GM19397 (cell line): ENCODE data around the gene NR3C2.

Experiments used
- ATAC-seq: cut with Tn5 transposase; IDR thresholded peaks from one replicate; pipeline ENCODE4 v1.9.1; 2021; ENCODE audit warnings: mild to moderate bottlenecking, moderate library complexity; ENCODE audit not compliant: unreplicated experiment

The NR3C2 gene

DNA sequence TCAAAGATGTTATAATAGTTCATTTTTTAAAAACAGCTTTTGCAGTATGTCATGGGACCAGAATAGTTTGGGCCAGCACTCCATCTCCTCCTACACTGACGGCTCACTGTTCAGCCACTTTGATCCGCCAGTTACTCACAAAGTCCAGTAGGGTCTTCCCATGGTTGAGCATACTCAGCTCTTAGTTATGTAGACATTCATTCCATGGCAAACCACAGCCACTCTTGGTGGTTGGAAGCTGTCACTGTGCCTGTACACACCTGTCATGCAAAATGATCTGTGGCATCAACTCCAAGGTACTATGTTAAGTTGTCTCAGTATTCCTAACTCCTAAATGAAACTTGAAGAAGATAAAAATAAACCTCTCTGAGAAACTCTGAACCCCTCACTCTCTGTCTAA is 127.2 kb downstream of the NR3C2 start:
- ATAC-seq: no peak

DNA sequence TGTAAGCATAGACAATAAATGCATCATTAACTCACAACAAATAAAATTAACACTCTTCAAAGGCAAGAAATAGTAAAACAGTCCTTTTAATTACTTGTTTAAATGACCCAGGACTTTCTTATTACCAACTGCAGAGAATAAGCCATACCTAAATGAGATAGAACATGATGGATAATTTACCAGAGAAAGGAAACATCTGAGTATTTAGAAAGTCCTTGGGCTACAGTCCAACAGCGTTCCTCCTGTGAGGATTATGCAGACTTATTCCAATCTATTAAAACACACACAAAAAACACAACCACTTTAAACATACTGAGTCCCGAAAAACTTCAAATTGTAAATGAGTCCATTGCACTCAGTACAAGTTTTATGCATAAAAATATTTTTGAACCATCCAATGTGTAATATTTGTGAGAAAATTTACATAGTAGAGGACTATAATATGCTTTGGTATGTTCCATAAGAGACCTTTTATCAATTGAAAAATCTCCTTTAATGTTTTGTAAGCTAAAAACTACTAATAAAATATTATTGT is 129.2 kb downstream of the NR3C2 start:
- ATAC-seq: no peak

DNA sequence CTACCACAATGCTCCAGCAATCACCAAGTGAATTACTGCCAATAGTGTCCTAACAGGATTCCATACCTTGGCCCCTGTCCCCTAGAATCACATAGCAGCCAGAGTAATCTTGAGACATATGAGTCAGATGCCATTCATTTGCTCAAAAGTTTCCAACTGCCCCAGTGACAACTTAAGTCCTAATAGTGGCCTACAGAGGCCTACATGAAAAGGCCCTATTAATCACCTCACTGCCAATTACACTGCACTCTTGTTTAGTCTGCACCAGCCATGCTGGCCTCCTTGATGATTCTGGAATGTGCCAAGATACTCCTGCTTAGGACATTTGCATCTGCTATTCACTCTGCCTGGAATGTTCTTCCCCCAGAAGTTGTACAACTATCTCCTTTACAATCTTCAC is 130.7 kb downstream of the NR3C2 start:
- no peak for ATAC-seq

DNA sequence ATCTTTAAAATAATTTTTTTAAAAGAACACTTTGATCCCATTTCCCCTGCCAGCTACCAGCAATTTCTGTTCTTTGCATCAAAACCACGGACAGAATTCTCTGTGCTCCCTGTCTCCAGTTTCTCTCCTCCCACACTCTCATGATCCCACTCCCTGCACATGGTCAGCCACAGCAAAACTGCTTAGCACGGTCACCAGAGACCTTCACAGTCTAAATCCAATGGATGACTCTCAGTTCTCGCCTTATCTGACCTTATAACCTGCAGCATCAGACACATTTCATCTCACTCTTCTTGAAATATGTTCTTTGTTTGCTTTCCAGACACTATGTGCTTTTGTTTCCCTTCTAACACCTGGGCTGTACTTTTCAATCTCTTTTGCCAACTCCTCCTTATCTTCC is 131.5 kb downstream of the NR3C2 start:
- no peak for ATAC-seq

DNA sequence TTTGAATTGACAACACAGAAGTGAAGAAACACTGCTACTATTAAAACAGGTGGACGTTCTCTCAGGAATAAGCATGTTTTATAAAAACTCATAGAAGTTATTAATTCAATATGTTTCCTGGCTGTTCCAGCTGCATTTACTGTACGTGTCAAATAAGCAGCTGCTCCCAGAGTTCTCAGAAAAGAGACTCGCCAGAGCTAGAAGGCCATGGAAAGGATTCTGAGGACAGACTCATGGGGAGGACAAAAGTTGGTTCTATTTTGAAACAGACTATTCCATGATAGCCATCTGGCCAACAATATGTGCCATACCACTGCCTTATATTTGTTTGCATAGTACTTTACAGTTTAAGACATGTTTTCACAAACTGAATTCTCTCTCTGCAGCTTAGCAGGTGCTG is 136.5 kb downstream of the NR3C2 start:
- ATAC-seq: no peak

DNA sequence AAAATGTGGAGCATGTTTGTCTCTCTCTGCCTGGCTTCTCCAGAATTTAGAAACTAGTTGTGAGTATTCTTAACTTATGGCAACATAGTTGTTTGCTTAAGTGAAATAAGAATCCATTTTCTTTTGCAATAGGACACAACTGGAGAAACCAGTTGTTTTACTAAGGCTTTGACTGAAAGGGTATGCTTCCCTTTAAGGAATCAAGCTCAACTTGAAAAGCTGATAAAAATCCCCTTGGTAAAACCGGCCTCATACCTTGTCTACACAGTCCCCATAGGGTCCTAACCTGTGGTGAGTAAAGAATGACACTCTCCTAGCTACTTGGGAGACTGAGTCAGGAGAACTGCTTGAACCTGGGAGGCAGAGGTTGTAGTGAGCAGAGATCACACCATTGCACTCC is 139.8 kb downstream of the NR3C2 start:
- no peak for ATAC-seq

DNA sequence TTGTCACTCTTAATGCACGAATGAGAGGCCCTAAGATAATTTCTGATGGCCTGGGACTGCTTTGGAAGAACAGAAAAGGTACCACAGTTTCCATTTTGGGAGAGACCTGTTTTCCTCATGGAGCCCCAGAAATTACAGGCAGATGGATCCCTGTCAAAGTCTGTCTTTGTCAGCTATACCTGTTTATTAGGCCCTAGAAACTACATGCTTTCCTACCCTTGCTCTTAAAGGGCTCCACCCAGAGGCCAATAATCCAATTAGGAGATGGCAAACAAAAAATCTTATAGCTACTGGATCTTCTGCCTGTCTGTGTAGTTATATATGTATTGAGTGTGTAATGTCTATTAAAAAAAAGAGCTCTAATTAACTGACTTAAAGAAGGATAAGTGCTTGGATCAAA is 141.3 kb downstream of the NR3C2 start:
- no peak for ATAC-seq

DNA sequence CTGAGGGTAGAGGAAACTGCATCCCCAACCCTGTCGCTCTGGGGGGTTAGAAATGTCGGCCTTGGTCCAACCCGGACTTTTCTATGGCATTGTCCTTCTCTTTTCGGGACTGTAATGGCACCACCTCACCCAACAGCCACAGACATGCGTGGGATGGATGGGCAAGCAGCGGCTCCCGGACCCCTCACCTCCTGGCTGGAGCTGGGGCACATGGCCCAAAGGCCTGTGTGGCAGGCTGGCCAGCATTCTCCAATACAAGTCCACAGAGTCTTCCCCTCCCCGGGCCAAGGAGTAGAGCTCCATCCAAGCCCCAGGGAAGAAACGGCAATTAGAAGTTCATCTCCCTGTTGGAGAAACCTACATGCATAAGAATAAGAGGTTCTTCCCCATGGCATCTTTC is 142.9 kb downstream of the NR3C2 start:
- no peak for ATAC-seq

DNA sequence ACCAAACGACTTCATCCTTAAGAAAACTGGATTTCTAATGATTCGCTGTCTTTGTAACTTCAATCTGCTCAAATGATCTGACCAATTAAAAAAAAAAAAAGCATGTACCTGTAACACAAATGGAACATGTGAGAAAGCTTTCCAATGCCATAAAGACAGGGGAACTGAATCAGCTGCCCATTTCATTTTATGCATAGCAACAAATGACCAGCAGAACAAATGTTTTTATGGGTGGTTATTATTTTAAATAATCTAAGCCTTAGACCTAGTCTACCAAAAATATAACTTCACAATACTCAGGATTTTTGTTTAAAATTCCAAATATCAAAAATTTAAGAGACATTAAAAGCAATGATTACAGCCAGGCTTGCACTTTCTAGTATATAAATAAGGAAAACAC is 145.7 kb downstream of the NR3C2 start:
- no peak for ATAC-seq

DNA sequence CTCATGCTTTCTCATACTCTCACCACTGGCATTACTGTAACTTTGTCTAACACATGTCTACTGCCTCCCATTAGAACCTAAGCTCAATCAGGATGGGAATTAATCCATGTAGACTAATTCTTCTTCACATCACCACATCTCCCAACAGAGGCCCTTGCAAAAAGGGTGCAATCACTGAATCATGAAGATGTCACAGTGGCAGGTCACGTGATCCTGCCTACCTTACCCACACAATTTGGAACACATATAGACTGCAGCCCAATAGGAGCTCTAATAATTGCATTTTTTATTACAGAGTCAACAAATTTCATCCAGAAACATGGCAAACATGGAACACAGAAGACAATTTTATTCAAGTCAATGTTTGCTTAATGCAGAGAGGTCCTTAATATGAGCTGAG is 146.6 kb downstream of the NR3C2 start:
- no peak for ATAC-seq

DNA sequence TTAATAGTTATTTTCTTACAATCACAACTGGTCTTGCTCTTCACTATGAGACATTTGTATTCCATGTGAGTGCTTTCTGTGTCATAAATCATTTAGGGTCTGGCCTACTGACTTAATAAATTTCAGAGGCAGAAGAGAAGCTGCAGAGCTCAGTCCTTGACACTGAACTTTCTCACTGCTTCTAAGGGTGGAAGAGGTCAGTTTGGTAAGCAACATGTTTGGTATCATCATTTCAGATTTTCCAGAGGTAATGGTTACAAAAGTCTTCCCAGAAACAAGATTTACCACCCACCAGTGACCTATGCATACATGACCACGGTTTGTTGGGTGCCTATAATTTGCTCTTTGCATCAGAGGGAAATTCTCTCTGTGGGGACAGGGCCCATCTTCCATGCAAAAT is 148.6 kb downstream of the NR3C2 start:
- no peak for ATAC-seq

DNA sequence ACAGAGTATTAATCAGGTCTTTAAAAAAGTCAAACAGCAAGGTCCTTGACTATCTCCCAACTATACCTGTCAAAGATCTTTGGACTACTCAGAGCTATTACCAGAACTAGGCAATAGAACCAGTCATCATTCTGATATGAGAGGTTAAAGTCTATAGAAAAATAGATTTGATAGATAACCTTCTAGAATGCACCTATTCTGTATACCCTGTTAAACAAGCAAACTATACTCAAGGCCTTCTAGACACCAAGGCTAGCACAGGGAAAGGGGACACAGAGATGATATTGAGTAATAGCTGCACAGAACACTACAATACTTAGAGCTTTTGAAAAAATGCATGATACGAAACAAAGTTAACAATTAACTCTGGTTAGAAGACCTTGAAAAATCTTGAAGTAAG is 149.5 kb downstream of the NR3C2 start:
- no peak for ATAC-seq

DNA sequence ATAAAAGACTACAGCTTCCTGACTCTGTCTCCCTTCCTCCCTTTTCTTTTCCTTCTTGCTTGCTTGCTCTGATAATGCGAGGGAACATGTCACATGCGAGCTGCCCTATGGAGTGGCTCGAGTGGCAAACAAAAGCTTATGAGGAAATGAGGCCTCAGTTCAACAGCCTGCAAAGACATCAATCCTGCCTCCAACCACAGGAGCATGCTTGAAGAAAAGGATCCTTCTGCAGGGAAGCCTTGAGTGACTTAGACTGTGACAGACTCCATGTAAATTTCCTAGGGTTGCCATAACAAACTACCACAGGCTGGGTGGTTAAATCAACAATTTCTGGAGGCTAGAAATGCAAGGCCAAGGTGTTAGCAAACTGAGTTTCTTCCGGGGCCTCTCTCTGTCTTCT is 152.5 kb downstream of the NR3C2 start:
- ATAC-seq: no peak

DNA sequence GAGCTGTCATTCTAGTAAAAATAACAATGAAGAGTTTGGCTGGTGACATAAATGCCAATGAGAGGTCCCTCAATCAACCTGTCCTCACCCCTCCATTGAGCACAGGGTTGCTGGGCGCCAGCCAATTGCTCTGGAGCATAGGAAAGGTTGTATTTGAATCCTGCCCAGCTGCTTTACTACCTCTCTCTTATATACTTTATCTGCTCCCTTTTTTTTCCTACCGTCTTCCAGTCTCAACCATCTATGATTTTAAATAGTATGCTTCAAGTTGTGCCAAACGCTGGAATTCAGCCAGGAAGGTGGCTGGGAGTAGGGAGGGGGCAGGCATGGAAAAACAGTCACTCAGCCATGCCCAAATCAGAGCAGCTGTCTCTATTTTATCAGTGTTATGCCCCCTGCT is 153.8 kb downstream of the NR3C2 start:
- no peak for ATAC-seq

DNA sequence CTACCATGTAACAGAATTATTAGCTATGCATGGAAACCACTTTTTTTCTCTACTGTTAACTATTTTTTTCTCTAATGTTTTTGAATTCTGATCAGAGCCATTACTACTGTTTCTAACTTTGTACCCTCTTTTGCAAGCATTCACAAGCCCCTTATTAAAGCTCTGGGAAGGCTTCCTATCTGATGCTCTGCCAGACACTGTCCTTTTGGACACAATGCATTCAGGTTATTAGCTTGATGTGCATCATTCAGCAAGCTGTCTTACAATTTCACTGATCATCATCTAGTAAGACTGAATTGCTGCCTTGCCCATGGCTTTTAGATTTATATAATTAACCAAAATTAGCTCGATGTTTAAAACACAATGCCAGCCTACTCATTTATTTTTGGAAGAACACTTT is 155.1 kb downstream of the NR3C2 start:
- no peak for ATAC-seq

DNA sequence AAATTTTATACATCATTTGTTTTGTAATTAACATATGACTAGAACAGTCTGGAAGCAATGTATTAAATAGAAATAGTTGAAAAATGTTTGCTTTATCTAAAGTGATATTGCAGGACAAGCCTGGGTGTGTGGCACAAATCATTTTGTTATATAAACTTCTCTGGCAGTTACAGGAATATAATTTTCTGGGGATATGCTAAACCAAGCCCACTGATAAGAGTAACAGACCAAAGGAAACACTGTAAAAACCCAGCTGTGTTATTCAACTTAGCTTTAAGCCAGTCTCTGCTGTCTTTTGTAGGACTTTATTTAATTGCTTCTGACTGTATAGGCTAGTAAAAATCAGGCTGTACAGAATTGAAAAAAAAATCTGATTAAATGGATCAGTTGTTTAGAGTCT is 156.2 kb downstream of the NR3C2 start:
- no peak for ATAC-seq

DNA sequence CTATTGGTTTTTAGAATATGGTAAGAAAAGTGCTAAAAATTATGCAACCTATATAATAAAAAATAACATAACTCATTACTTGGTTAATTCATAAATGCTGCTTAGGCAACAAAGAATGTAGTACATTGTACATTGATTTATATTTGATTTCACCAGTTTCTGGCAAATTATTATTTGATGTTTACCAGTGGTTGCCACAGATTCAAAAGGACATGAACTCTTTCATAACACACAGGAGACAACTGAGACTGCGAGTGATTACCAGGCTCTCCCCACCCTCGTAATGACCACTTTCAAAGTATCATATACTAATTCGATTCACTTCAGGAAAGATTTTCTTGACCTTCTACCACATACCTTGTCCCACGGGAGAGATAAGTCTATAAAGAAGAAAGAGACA is 158.5 kb downstream of the NR3C2 start:
- ATAC-seq: no peak

DNA sequence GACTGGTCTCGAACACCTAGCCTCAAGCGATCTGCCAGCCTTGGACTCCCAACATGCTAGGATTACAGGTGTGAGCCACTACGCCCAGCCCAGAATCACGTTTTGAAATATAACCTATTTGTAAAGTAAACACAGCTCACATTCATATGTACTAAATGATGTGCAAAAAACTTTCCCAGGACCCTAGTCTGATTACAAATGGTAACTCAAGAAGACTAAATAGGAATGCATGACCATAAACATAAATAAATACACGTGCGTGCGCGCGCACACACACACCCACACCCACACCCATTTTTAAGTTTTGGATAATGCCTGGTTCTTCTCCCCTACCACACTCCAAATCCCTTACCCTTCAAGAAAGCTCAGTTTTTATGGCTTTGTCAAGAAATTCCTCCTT is 163.9 kb downstream of the NR3C2 start:
- ATAC-seq: no peak

DNA sequence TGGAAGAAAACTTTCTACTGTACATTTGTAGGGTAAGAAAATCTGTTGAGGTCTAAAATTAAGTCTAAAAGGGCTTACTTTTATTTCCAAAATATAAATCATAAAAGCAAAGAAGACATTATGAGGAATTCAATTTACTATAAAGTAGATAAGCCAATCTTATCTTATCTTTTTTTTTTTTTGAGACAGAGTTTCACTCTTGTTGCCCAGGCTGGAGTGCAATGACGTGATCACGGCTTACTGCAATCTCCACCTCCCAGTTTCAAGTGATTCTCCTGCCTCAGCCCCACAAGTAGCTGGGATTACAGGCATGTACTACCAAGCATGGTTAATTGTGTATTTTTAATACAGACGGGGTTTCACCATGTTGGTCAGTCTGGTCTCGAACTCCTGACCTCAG is 166.9 kb downstream of the NR3C2 start:
- ATAC-seq: no peak

DNA sequence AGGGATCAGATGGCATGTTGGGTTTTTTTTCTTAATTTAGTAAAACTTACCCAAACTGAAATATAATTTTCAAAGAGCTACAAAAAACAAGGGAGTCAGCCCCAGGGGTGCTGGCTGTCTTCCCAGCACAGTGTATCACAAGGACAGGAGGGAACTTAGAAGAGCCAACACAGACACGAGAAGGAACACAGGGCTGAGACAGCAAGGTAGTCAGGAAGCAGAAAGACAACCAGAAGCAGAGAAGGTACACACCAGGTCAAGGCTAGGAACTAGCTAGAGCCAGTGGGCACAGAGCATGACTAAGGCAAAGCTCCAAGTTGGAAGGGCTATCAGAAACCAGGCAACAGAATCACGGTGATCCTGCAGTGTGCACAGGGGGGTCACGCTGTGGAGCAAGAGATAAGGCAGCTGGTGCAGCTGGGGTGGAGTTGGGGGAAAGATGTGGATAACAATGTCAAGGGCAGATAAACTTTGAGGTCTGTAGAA is 168.7 kb downstream of the NR3C2 start:
- no peak for ATAC-seq

DNA sequence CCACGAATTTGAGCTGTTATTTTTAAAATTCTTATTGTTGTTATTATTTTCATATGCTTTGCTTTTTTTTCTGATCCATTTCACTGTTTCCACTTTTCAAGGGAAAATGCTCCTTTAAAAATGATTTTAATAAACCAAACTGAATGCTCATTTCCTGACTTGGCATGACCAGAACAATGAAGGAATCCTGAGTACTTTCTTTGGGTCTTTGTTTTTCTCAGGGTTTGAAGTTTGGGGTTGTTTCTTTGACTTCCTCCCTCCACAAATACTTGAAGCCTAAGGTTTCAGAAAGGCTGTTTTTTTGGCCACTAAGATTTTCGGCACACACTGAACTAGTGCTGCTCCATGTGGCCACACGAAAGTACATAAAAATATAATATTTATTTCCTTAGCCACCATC is 171.0 kb downstream of the NR3C2 start:
- no peak for ATAC-seq

DNA sequence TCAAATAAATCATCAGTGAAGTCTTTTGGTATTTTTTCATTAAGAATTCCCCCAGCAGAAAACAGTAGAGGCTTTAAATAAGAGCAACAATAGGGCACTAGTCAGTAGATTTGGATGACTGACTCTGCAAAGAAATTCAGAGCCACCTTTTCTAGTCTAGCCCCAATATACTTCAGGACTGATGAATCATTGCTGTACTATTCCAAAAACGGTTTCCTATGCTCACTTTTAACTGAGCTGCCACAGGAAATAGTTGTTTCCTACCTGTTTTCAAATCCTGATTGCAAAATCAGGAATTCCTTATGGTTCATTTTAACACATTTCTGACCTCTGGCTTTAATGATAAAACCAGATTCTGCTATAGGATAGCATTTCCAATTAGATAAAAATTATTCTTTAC is 171.6 kb downstream of the NR3C2 start:
- no peak for ATAC-seq

DNA sequence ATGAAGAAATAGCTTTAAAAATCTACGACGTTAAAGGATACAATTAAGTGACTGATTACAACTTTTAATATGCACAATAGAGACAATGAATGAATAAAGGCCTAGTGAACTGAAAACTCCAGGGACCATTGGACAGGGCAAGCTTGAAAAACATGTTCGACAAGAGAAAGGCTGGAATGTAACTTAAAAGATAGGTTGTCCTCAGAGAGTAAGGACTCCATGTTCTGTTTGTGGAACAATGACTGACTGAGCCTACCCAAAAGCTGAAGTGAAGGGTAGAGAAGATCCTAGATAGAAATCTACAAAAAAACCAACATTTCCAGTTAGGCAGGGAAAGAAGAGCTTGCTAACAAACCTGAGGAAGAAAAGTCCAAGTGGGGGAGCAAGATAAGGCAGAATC is 173.4 kb downstream of the NR3C2 start:
- no peak for ATAC-seq

DNA sequence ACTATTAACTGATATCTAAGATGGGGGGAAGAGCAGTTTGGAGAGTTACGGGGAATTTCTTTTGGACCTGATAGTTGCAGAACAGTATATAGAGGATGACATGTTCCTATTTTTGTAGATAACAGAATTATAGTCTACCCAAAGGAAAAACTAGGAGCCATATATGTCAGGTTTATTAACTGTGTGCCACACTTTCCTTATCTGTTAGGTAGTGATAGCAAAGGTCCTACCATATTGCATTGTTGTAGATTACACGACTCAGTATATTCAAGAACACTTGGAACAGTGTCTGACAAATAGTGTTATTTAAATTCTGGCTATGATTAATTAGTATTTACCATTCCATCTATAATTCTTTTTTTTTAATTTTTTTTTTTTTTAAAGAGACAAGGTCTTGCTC is 175.3 kb downstream of the NR3C2 start:
- no peak for ATAC-seq
